SK-N-SH treated with all-trans-retinoic acid at 6 μM for 48 hours (cell line): ENCODE data around the gene KCNT1.

Experiments
- ARNTL ChIP-seq: fragments of 450-650 bp; formaldehyde crosslinking; IDR thresholded peaks from 2 replicates; pipeline ENCODE4 v1.5.0; 2020; ENCODE audit warnings: low read depth, mild to moderate bottlenecking, moderate library complexity, borderline replicate concordance
- BACH2 ChIP-seq: fragments of 250-450 bp; sonication (Bioruptor Pico); IDR thresholded peaks from 2 replicates; pipeline ENCODE4 v1.9.0; 2021; ENCODE audit warnings: mild to moderate bottlenecking, borderline replicate concordance
- ESRRG ChIP-seq: fragments of 250-450 bp; sonication (Bioruptor Pico); IDR thresholded peaks from 2 replicates; pipeline ENCODE4 v1.6.1; 2021; ENCODE audit warnings: mild to moderate bottlenecking
- GLIS3 ChIP-seq: fragments of 250-450 bp; sonication (Bioruptor Pico); IDR thresholded peaks from 2 replicates; pipeline ENCODE4 v1.5.0; 2020; ENCODE audit warnings: mild to moderate bottlenecking, moderate library complexity
- OSR1 ChIP-seq: fragments of 250-450 bp; sonication (Bioruptor Pico); IDR thresholded peaks from 2 replicates; pipeline ENCODE4 v1.8.0; 2022; ENCODE audit warnings: moderate library complexity, mild to moderate bottlenecking, inconsistent platforms
- PPARA ChIP-seq: fragments of 250-450 bp; sonication (Bioruptor Pico); IDR thresholded peaks from 2 replicates; pipeline ENCODE4 v1.5.0; 2020; ENCODE audit warnings: mild to moderate bottlenecking, borderline replicate concordance
- TCF4 ChIP-seq: fragments of 250-450 bp; sonication (Bioruptor Pico); IDR thresholded peaks from 2 replicates; pipeline ENCODE4 v1.8.0; 2021; ENCODE audit warnings: mild to moderate bottlenecking, moderate library complexity, borderline replicate concordance
- TOX ChIP-seq: fragments of 250-450 bp; sonication (Bioruptor Pico); IDR thresholded peaks from 2 replicates; pipeline ENCODE4 v1.8.0; 2021; ENCODE audit warnings: mild to moderate bottlenecking, moderate library complexity, borderline replicate concordance
- ZNF70 ChIP-seq: fragments of 450-650 bp; formaldehyde crosslinking; IDR thresholded peaks from 2 replicates; pipeline ENCODE4 v1.5.0; 2020; ENCODE audit warnings: mild to moderate bottlenecking, moderate library complexity
- ZNF8 ChIP-seq: fragments of 450-650 bp; formaldehyde crosslinking; IDR thresholded peaks from 2 replicates; pipeline ENCODE4 v1.5.0; 2020; ENCODE audit warnings: mild to moderate bottlenecking, moderate library complexity

GRCh38 chr9:135833864-135834263 is 131.9 kb downstream of the KCNT1 start:
- TF ChIP-seq PPARA (CRISPR knock-in tag) (no peak), ARNTL (CRISPR knock-in tag) (no peak), TOX (no peak), ZNF8 (no peak), OSR1 (no peak), GLIS3 (CRISPR knock-in tag) (no peak), ZNF70 (CRISPR knock-in tag) (no peak), ESRRG (CRISPR knock-in tag) (no peak), TCF4 (CRISPR knock-in tag) (no peak), BACH2 (CRISPR knock-in tag) (no peak)
